ENCODE data around the gene SLC16A2.

The SLC16A2 gene

DNA sequence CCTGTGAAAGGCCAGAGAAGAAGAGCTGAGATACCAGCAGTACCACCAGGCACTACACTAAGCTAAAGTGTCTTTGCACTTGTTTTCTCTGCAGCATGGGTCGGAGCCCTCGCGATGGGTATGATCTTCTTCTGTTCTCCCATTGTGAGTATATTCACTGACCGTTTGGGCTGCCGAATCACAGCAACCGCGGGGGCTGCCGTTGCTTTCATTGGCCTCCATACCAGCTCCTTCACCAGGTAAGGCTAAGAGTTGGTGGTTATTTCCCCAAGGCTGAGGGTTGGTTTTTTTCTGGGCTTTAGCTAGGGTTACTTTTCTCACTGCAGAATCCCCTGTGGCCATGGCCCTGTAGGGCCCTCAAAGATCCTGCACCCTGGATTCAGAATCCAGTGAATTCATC lies 99.6 kb downstream of the SLC16A2 start:
- no peak overlapping the region for H3K27ac ChIP-seq
- TF ChIP-seq ZFX (IDR thresholded peaks at IDR 0.05), result no peak
- TF ChIP-seq, protein P1, sequence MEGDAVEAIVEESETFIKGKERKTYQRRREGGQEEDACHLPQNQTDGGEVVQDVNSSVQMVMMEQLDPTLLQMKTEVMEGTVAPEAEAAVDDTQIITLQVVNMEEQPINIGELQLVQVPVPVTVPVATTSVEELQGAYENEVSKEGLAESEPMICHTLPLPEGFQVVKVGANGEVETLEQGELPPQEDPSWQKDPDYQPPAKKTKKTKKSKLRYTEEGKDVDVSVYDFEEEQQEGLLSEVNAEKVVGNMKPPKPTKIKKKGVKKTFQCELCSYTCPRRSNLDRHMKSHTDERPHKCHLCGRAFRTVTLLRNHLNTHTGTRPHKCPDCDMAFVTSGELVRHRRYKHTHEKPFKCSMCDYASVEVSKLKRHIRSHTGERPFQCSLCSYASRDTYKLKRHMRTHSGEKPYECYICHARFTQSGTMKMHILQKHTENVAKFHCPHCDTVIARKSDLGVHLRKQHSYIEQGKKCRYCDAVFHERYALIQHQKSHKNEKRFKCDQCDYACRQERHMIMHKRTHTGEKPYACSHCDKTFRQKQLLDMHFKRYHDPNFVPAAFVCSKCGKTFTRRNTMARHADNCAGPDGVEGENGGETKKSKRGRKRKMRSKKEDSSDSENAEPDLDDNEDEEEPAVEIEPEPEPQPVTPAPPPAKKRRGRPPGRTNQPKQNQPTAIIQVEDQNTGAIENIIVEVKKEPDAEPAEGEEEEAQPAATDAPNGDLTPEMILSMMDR (conservative IDR thresholded peaks at IDR 0.05), result no peak

DNA sequence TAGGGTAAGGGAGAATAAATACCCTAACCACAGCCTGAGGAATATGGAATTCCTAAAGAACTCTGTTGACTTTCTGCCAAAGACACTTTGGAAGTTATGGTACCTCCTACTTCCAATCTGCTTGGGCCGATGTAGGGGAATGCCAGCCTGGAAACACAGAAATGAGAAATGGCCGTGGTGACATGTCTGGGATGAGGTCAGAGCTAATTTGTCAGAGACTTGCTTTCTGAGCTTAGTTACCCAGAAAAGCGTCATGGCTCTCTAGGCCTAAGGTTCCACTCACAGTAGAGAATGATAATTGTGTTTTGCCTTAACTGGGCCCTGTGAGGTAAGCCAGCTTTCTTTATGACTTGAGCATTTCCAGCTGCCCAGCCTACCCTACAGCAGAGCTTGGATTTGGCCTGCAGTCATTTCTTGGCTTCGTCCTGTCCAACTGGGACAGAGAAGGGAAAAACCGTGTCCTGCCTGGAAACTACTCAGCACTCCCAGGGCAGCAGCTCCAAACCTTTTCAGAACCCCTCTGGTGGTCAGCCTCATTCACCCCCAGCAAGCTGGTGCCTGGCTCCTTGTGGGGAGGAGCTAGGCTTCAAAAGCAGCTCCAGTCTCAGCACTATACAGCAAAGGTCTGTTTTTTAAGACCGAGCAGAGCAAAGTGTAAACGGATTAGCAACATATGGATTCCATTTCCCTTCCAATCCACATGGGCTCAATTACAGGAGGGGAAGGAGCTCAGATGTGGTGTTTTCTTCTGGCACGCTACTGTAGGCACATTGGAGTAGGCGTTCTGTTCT lies 100.9 kb downstream of the SLC16A2 start:
- no peak overlapping the region for H3K27ac ChIP-seq
- TF ChIP-seq, protein P1 (conservative IDR thresholded peaks at IDR 0.05), result no peak
- no peak for TF ChIP-seq ZFX (IDR thresholded peaks at IDR 0.05)

DNA sequence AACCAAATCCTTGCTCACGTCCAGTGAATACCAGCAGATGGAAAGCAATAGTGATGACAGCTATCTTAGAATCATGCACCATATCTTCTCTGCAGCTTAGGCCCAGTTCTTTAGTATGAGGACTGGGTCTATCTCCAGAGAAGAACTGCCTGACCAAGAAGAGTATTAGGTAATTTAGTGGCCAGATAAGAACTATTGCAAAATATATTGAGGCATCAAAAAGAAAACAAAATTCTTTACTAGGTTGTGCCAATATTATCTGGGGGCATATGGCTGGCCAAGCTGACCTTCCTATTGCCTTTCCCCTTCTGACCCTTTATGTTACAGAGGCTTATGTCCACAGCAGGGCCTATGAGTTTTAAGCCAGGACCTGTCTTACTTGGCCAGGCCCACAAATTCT lies 101.9 kb downstream of the SLC16A2 start:
- TF ChIP-seq, protein P1 (conservative IDR thresholded peaks at IDR 0.05), result no peak
- no peak for TF ChIP-seq ZFX (IDR thresholded peaks at IDR 0.05)
- no peak overlapping the region for H3K27ac ChIP-seq

DNA sequence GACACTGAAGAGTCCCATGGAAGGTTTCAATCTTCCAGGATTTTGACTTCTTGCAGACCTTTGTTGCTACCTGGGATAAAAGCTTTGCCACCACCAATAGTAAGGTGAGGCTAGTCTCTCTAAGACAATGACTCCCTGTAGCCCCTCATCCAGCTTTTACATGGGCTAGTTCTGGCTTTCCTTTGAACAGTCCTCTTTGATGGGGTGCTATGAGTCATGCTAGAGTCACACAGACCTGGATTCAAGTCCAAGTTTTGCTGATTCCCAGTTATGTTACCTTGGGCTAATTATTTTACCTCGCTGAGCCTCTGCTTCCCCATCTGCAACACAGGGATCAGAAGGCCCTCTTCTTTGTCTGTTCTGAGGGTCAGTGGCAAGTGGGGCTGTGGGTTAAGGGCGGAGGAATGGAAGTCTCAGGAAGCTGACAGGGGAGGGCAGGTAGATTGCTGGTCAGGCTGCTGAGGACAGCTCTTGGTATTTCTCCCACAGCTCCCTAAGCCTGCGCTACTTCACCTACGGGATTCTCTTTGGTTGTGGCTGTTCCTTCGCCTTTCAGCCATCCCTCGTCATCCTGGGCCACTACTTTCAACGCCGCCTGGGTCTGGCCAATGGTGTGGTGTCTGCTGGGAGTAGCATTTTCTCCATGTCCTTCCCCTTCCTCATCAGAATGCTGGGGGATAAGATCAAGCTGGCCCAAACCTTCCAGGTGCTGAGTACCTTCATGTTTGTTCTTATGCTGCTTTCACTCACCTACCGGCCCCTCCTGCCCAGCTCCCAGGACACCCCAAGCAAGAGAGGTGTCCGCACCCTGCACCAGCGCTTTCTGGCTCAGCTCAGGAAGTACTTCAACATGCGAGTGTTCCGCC lies 102.8 kb downstream of the SLC16A2 start:
- H3K27ac ChIP-seq, result no peak overlapping the region
- TF ChIP-seq, protein P1 (conservative IDR thresholded peaks at IDR 0.05), result no peak
- no peak for TF ChIP-seq ZFX (IDR thresholded peaks at IDR 0.05)

GRCh38 chrX:74525116-74525515 lies 103.8 kb downstream of the SLC16A2 start:
- TF ChIP-seq, protein P1 (conservative IDR thresholded peaks at IDR 0.05), result no peak
- no peak for TF ChIP-seq ZFX (IDR thresholded peaks at IDR 0.05)
- no peak overlapping the region for H3K27ac ChIP-seq

DNA sequence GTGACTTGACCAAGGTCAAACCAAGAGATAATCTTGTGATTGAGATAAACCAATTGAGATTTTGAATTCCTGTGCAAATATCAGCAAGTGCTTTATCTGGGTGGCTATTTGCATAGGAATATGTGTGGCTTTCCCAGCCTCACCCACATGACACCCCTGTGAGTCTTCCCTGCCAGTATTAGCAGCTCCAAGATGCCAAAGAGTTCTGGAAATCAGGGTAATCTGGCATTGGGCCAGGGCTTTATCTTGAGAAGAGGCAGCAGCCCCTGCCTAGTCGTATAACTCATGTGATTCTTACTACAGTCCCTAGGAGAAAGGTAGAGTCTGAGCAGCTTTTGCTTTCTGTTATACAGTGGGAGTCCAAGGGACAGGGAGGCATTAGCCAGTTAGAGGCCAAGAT lies 105.5 kb downstream of the SLC16A2 start:
- TF ChIP-seq, protein P1 (conservative IDR thresholded peaks at IDR 0.05), result no peak
- no peak for TF ChIP-seq ZFX (IDR thresholded peaks at IDR 0.05)
- H3K27ac ChIP-seq, result no peak overlapping the region

GRCh38 chrX:74527350-74527749 lies 106.1 kb downstream of the SLC16A2 start:
- TF ChIP-seq, protein P1 (conservative IDR thresholded peaks at IDR 0.05), result no peak
- TF ChIP-seq ZFX (IDR thresholded peaks at IDR 0.05), result no peak
- no peak overlapping the region for H3K27ac ChIP-seq

Measured in C4-2B (cell line).